Measurements from ENCODE around the gene MRPL34.

The MRPL34 gene

GRCh38 chr19:17286263-17286662 lies 19.4 kb upstream of the MRPL34 start:
- Histone ChIP-seq H3K4me3 (replicated peaks; ENCODE audit: insufficient read depth, low read length) (no peak overlapping the region), H3K27me3 (ENCODE audit: insufficient read depth, poor library complexity, severe bottlenecking) (no peaks in the 10 kb centered on the region), H3K27ac (replicated peaks) (no peak overlapping the region)
- no peak for DNase-seq (ENCODE audit: low read depth in 1 of 2, low spot score in 1 of 2)
- TF ChIP-seq GABPA (IDR thresholded peaks at IDR 0.05; ENCODE audit: low read depth) (no peak), SPI1 (IDR thresholded peaks at IDR 0.05; ENCODE audit: borderline replicate concordance, low read depth) (no peak), CTCF (IDR thresholded peaks at IDR 0.05; ENCODE audit: insufficient read depth, low read length) (no peak), POLR2AphosphoS5 (IDR thresholded peaks at IDR 0.05; ENCODE audit: low read depth) (no peak)
- TF ChIP-seq, protein P1, sequence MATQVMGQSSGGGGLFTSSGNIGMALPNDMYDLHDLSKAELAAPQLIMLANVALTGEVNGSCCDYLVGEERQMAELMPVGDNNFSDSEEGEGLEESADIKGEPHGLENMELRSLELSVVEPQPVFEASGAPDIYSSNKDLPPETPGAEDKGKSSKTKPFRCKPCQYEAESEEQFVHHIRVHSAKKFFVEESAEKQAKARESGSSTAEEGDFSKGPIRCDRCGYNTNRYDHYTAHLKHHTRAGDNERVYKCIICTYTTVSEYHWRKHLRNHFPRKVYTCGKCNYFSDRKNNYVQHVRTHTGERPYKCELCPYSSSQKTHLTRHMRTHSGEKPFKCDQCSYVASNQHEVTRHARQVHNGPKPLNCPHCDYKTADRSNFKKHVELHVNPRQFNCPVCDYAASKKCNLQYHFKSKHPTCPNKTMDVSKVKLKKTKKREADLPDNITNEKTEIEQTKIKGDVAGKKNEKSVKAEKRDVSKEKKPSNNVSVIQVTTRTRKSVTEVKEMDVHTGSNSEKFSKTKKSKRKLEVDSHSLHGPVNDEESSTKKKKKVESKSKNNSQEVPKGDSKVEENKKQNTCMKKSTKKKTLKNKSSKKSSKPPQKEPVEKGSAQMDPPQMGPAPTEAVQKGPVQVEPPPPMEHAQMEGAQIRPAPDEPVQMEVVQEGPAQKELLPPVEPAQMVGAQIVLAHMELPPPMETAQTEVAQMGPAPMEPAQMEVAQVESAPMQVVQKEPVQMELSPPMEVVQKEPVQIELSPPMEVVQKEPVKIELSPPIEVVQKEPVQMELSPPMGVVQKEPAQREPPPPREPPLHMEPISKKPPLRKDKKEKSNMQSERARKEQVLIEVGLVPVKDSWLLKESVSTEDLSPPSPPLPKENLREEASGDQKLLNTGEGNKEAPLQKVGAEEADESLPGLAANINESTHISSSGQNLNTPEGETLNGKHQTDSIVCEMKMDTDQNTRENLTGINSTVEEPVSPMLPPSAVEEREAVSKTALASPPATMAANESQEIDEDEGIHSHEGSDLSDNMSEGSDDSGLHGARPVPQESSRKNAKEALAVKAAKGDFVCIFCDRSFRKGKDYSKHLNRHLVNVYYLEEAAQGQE (IDR thresholded peaks at IDR 0.05; ENCODE audit: insufficient replicate concordance, low read depth) = no peak

GRCh38 chr19:17286752-17287151 lies 18.9 kb upstream of the MRPL34 start:
- DNase-seq (ENCODE audit: low read depth in 1 of 2, low spot score in 1 of 2) = no peak
- TF ChIP-seq, protein P1 (IDR thresholded peaks at IDR 0.05; ENCODE audit: insufficient replicate concordance, low read depth) = no peak
- 0 out of 2 replicates have a peak, but pooled peaks have one; percentile 11 for TF ChIP-seq POLR2AphosphoS5 (IDR thresholded peaks at IDR 0.05; ENCODE audit: low read depth)
- Histone ChIP-seq H3K27ac (replicated peaks) (no peak overlapping the region), H3K4me3 (replicated peaks; ENCODE audit: insufficient read depth, low read length) (no peak overlapping the region), H3K27me3 (ENCODE audit: insufficient read depth, poor library complexity, severe bottlenecking) (no peaks in the 10 kb centered on the region)

- TF ChIP-seq GABPA (IDR thresholded peaks at IDR 0.05; ENCODE audit: low read depth) = no peak
- TF ChIP-seq, protein P1 (IDR thresholded peaks at IDR 0.05; ENCODE audit: insufficient replicate concordance, low read depth) = no peak
- TF ChIP-seq POLR2AphosphoS5 (IDR thresholded peaks at IDR 0.05; ENCODE audit: low read depth) = no peak
- no peak for TF ChIP-seq SPI1 (IDR thresholded peaks at IDR 0.05; ENCODE audit: borderline replicate concordance, low read depth)
- no peak for TF ChIP-seq CTCF (IDR thresholded peaks at IDR 0.05; ENCODE audit: insufficient read depth, low read length)
- H3K27me3 ChIP-seq (ENCODE audit: insufficient read depth, poor library complexity, severe bottlenecking) = no peaks in the 10 kb centered on the region
- no peak overlapping the region for H3K27ac ChIP-seq (replicated peaks)
- DNase-seq (ENCODE audit: low read depth in 1 of 2, low spot score in 1 of 2) = peak in 1 of 2 experiments; percentile 64
- H3K4me3 ChIP-seq (replicated peaks; ENCODE audit: insufficient read depth, low read length) = no peak overlapping the region
These were observed 16.2 kb upstream of the MRPL34 start for GRCh38 chr19:17289489-17289888.
